Measurements from ENCODE around the gene NPY. TPM values are rescaled to one million over a fixed set of nuclear protein-coding genes. Genes with fewer than 3 reads are reported as not detected.

NPY gene
- total and polyA plus RNA-seq, 2 of the 8 experiments (the other 6 are each of a cell fraction or from before 2014, with no cell fraction given): 1.2 to 1.7 TPM

DNA sequence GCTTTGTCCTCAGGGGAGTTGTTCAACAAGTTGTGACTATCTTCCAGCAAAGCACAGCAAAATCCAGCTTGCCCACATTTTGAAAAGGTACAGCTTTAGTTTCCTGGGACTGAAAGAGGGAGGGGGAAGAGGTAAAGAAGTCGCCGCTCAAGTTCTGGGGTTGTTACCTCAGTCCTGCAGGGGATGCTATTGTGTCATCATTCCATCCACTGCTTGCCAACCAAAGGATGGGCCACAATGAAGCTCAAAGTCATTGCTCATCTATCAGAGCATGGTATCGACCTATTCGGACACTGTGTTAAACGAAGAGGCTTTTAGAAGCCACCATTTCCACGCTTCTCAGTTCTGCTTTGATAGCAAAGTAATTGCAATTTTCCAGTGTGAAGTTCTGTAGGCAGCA is 34.3 kb downstream of the NPY start:
- H2BK120ac ChIP-seq (replicated peaks; ENCODE audit: low read depth, low read length): no peak overlapping the region
- no peak overlapping the region for H4K8ac ChIP-seq (ENCODE audit: extremely low read depth, insufficient read depth, low read length)
- CTCF ChIA-PET (ENCODE audit: partially characterized antibody): interaction anchor here (0.6 to 5.8 kb wide), 48 partner anchors 9 to 1228 kb away, joined by 3 to 38 read pairs (median 5); partner anchors contain the start of gene PALS2
- H3K9ac ChIP-seq (replicated peaks in 1 of 4; ENCODE audit: extremely low read depth in 1 of 4, low read depth in 3 of 4, low read length in 3 of 4): no peak overlapping the region
- no peak overlapping the region for H3K4ac ChIP-seq (replicated peaks; ENCODE audit: insufficient read length, low read depth, low read length)
- POLR2A ChIA-PET (ENCODE audit: partially characterized antibody): interaction anchor here (0.7 to 1.6 kb wide), 9 partner anchors 10 to 91 kb away, joined by 3 to 10 read pairs (median 4); no protein-coding TSS in a partner anchor
- H2BK15ac ChIP-seq (ENCODE audit: low read length): no peak overlapping the region
- H3K14ac ChIP-seq (ENCODE audit: insufficient read length): no peak overlapping the region
- DNase-seq (ENCODE audit: low read depth in 1 of 2, low spot score in 2 of 2) (peak in 1 of 2 experiments; percentile 10), FAIRE-seq (peak; percentile 96)
- no peak overlapping the region for H2BK5ac ChIP-seq (ENCODE audit: low read depth, low read length)
- no peaks in the 10 kb centered on the region for H3K9me3 ChIP-seq (ENCODE audit: insufficient read depth in 2 of 2, low read depth in 1 of 2, low read length in 1 of 2)
- no peak overlapping the region for H2BK12ac ChIP-seq (ENCODE audit: low read depth, low read length)
- no peaks in the 10 kb centered on the region for H3K79me2 ChIP-seq (ENCODE audit: control insufficient read depth in 1 of 2, insufficient read depth in 2 of 2, low read length in 2 of 2)
- no peak overlapping the region for H2BK20ac ChIP-seq (ENCODE audit: low read length)
- no peak overlapping the region for H4K91ac ChIP-seq (replicated peaks; ENCODE audit: insufficient read length, low read length)
- H2AK5ac ChIP-seq (ENCODE audit: low read depth, low read length): no peak overlapping the region
- H3K56ac ChIP-seq (replicated peaks; ENCODE audit: insufficient read length, low read depth, low read length): no peak overlapping the region
- no peak overlapping the region for H3K18ac ChIP-seq (ENCODE audit: extremely low read depth, low read length)
- no peaks in the 10 kb centered on the region for H4K20me1 ChIP-seq (replicated peaks in 1 of 2; ENCODE audit: control insufficient read depth in 1 of 2, insufficient read depth in 2 of 2, low read length in 2 of 2)
- peak; percentile 75 to 94 (median 78) for TF ChIP-seq CTCF (IDR thresholded peaks at IDR 0.05; ENCODE audit: control extremely low read depth in 1 of 3, insufficient read depth in 1 of 3, low read depth in 1 of 3, low read length in 3 of 3)
- no peak for TF ChIP-seq CREB1 (IDR thresholded peaks at IDR 0.05)
- TF ChIP-seq RAD21 (IDR thresholded peaks at IDR 0.05 in 1 of 2, conservative IDR thresholded peaks at IDR 0.05 in 1 of 2; ENCODE audit: low read depth in 2 of 2, low read length in 2 of 2): peak; percentile 96 to 97
- 0 out of 2 replicates have a peak, but pooled peaks have one; percentile 31 for TF ChIP-seq YY1 (IDR thresholded peaks at IDR 0.05; ENCODE audit: low read depth, low read length)
- TF ChIP-seq, protein P1, sequence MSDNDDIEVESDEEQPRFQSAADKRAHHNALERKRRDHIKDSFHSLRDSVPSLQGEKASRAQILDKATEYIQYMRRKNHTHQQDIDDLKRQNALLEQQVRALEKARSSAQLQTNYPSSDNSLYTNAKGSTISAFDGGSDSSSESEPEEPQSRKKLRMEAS (IDR thresholded peaks at IDR 0.05): 0 out of 2 replicates have a peak, but pooled peaks have one; percentile 10
- TF ChIP-seq SIN3A (conservative IDR thresholded peaks at IDR 0.05 in 1 of 2, IDR thresholded peaks at IDR 0.05 in 1 of 2; ENCODE audit: low read depth in 1 of 2, low read length in 2 of 2): 0 out of 4 replicates have a peak, but pooled peaks of 1 of the 2 experiments have one; percentile 27
- no peak for TF ChIP-seq SP2 (IDR thresholded peaks at IDR 0.05; ENCODE audit: low read length)
- no peak for TF ChIP-seq BCL11A (IDR thresholded peaks at IDR 0.05; ENCODE audit: low read depth in 2 of 2, low read length in 2 of 2)
- H3K23me2 ChIP-seq (ENCODE audit: low read depth, low read length): no peaks in the 10 kb centered on the region
- H3K23ac ChIP-seq (ENCODE audit: insufficient read length): no peak overlapping the region
- H3K4me3 ChIP-seq (ENCODE audit: extremely low read depth in 1 of 4, insufficient read depth in 2 of 4, low read depth in 3 of 4, low read length in 4 of 4): no peak overlapping the region
- no peak overlapping the region for H4K5ac ChIP-seq (ENCODE audit: insufficient read length, low read depth, low read length)
- no peak overlapping the region for H3K27ac ChIP-seq (ENCODE audit: low read depth, low read length)
- H3K4me2 ChIP-seq (ENCODE audit: insufficient read depth in 1 of 2, low read depth in 2 of 2, low read length in 2 of 2): no peak overlapping the region; a peak in 1 of 4 replicates
- H3K36me3 ChIP-seq (ENCODE audit: control insufficient read depth in 2 of 4, insufficient read depth in 4 of 4, low read length in 3 of 4): no peaks in the 10 kb centered on the region
- H3K79me1 ChIP-seq (ENCODE audit: low read depth, low read length): no peaks in the 10 kb centered on the region
- WGBS, 2 experiments (ENCODE audit: extremely low coverage in 1 of 2, insufficient coverage in 1 of 2, insufficient read length in 1 of 2, insufficient replicate concordance in 2 of 2, low coverage in 1 of 2, low lambda C conversion rate in 2 of 2, missing lambda C conversion rate in 1 of 2): 60% methylated on average over 6 of the region's 6 CpGs; no CpG with 5 or more reads in 1 of the 2 experiments
- no peaks in the 10 kb centered on the region for H3K27me3 ChIP-seq (replicated peaks in 1 of 4; ENCODE audit: control insufficient read depth in 3 of 4, extremely low read depth in 1 of 4, insufficient read depth in 3 of 4, low read length in 3 of 4)
- H3K4me1 ChIP-seq (replicated peaks in 1 of 4; ENCODE audit: control insufficient read depth in 3 of 4, insufficient read depth in 4 of 4, low read length in 3 of 4): peaks cover 0 to 6% (median 2%) of the 10 kb centered on the region in 4 experiments; a peak in 2 of 7 replicates
- no peak overlapping the region for H2AFZ ChIP-seq (ENCODE audit: low read length)

All from H1 (cell line).